ENCODE results near the gene GNB5.

Gene GNB5

GRCh38 chr15:52164631-52165265, 26.4 kb downstream of the GNB5 start:
- no peak for DNase-seq

GRCh38 chr15:52163321-52164190, 27.6 kb downstream of the GNB5 start:
- peak; percentile 75 for DNase-seq

GRCh38 chr15:52162876-52163275, 28.3 kb downstream of the GNB5 start:
- no peak for DNase-seq

- DNase-seq: no peak
Measured at GRCh38 chr15:52162260-52162659, 28.9 kb downstream of the GNB5 start.

- DNase-seq: no peak
Measured at GRCh38 chr15:52161406-52161966, 29.7 kb downstream of the GNB5 start.

DNA sequence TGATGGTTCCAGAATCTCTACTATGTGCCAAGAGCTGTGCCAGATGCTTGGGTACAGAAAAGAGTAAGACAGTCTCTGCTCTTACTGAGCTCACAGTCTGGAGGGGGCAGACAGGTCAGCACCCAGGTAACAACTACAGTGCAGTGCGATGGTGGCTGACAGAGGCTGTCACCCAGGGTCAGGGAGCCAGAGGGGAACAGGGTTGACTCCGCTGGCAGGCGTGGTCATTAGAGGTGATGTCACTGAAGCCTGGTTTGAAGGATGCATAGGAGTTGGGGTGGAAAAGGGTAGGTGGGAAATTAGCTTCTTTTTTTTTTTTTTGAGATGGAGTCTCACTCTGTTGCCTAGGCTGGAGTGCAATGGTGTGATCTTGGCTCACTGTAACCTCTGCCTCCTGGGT, 31.5 kb downstream of the GNB5 start:
- DNase-seq: no peak

DNA sequence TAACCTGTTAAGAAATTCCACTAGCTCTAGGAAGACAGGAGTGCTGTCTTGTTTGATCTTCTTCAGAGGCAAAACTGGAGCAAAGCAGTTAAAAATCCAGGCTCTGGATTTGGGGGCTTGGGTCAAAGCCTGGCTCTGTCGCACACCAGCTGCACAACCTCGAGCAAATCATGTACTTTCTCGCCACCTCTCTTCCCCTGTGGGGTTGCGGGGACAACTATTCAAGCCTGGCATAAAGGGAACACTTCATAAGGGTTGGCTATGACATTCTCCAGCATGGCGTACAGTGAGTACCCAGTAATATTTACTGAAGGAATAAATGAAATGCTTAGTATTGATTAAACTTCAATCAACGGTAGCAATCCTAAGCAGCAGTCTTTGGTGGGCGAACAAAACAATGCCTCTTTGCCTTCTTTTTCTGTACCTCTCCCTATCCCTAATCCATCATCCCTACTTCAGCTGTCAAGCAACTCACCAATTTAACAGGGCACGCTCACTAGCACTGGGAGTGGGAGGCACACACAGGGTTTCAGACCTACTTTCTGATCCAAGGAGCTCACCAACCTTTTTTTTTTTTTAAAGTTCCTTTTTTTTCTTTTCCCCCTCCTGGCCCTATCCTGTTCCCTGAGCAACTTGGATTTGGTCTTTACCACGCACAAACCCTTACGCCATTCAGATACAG, 33.0 kb downstream of the GNB5 start:
- no peak for DNase-seq

- no peak for DNase-seq
Measured at GRCh38 chr15:52155878-52156277, 35.3 kb downstream of the GNB5 start.

DNA sequence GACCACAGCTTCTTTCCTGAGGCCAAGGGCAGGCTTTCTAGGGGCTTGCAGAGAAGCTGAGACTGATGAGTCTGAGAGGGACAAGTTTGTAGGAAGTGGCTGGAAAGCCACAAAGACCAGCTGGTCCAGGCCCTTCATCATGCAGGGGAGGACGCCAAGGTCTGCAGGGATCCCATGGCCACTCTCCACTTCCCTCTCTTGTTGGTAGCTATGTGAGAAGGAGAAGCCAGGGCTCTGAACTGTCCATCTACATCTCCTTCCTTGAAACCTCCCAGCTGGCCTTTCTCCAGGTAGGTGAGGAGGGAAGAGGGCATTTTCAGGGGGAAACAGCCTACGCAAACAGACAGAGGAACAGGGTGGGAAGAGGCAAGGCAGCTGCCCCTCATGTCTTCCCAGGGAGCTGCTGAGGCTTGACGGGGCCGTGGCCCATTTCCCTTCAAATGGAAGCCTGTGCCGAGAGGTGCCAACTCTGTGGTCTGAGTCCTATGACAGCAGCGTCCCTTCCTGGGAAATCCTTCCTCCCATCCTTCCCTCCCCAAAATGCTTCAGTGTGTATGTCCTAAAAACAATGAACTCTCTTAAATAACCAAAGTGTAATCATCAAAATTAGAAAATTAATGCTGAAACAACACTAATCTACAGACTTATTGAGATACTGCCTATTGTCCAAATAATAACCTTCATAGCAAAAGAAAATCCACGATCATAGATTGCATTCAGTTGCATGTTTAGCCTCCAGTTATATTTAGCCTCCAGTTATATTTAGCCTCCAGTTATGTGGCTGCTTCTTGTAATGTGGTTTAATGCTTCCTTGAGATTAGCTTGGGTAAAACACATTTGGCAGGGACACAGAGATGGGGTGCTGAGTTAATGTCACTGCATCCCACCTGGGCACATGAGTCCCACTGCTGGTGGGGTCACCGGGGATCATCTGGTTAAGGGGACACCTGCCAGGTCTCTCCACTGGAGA, 36.0 kb downstream of the GNB5 start:
- no peak for DNase-seq

DNA sequence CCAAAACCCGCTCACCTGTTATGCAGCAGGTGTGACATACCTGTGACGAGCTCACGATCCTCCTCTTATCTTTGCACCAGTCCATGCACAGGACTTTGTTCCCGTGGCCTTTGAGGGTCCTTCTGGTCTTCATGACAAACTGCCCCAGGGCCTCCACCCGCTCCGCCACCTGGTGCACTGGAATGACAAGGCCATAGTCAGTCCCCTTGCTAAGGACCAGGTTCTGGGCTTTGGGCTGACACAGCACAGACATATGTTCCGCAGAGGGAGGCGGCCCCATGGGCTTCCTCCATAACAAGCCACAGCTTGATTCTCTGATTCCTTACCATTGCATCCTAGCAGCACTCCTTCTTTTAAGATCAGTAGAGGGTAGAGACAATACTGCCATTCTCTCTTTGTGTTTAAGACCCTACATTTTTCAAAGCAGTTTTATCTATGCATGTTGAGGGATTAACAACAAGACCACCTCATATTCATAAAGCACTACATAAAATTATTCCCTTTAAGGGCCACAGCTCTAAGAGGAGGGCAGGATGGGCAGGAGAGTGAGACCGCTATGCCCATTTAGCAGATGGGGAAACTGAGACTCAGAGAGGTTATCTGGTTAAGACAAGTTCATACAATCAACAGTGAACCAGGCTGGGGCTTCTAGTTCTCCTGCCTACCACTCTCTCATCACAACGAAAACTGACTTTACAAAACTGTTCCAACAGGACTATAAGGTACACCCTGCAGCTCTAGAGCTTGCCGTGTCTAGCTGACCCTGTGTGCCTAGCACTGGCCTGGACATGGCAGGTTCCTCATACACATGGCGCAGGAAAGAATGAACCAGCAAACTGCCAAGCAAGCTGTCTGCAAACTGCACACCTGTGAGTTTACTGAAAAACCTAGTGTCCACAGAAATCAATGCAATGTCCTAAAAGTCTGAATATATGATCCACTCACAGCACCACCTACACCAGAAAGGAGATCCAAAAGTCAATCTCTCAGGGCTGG, 37.0 kb downstream of the GNB5 start:
- no peak for DNase-seq

GRCh38 chr15:52151353-52151752, 39.8 kb downstream of the GNB5 start:
- DNase-seq: no peak

DNA sequence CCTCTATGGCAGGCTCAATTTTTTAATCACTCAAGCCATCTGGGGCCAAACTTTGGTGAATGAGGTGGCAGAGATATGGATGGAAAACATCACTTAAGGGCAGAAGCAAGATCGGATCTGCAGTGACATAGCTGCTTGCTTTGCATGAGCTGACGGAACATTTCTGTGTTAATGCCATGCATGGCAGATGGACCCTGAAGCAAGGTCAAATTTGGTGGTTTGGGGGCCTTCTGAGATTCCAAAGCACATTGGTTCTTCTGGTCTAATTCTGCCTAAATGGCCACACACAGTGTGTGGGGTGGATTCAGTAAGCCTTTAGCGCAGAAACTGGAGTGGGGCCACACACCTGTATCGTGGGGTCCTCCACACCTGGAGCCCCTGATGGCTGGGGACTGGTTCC, 40.3 kb downstream of the GNB5 start:
- no peak for DNase-seq

DNA sequence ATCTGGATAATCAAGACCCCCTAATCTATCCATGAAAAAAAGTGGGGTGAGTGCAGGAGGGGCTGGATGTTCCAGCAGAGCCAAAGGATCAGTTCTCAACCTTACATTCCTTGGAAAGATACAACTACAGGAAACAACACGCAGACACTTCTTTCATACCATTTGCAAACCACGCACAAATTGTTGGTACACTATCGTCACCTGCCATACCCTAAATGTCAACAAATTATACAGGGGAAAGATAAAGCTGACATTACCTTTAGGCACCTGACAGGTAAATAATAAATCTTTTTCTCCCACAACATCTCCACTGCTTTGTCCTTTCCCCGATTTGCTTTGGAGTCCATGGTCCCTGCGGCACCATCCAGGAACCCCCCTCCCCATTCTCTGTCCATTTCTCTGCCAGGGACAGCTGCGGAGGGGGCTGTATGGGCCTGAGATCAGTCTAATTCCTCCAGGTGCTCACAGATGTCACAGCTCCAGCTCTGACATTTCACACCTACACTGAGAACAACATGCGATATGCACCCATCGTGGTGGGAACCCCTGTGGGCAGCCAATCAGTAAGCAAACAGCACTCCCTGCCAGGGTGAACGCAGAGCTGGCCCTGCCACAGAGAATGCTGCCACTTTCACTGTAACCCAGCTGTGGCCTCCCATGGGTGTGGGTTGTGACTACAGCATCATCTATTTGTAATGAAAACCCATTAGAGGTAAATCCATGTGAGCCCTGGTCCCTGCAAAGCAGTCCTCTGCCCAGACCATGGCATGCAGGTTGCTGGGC, 41.0 kb downstream of the GNB5 start:
- no peak for DNase-seq

DNA sequence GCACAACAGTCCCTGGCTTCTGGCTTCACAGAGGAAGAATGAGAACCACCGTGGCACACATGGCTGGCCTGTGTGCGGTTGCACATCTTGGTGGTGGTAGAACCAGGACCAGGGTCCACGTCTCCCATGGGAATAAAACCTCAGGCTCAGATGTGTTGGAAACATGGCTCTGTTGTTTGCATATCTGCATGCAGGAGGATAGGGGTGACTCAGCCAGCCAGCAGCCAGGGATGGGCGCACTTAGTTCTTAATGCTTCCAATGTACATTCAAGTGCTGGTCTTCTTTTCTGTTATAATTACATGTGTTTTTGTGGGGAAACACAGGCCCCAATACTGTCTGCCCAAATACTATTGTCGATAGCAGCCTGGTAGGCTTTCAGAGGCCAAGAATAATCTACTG, 42.8 kb downstream of the GNB5 start:
- DNase-seq: no peak

DNA sequence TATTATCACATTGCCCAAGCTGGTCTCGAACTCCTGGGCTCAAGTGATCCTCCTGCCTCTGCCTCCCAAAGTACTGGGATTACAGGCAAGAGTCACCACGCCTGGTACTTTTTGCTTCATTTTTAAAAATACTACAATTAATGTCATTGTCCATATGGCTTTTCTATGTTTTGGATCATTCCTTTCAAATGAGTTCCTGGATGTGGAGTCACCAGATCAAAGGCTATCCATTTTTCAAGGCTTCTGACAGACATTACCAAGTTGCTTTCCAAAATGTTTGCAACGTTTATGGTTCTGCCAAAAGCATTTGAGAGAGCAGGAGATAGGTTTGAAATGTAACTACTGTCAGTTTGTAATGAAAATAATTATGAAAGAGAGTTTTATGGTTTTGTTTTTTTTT, 44.4 kb downstream of the GNB5 start:
- DNase-seq: no peak

DNA sequence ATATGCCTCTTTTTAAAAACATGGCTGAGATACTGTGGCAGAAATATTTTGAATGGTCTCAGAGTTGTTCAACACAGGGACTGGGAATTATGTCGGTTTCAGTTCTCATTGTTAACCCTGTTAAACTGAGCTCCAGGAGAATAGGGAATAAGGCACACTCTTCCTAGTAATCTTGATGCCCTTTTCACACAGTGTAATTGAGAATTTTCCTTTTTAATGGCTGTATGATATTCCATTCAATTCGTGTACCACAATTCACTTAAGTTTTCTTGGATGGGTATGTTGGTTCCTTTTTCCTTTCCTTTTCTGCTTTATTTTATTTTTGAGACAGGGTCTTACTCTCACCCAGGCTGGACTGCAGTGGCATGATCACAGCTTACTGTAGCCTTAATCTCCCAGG, 44.9 kb downstream of the GNB5 start:
- DNase-seq: no peak

- no peak for DNase-seq
Measured at GRCh38 chr15:52144656-52145178, 46.5 kb downstream of the GNB5 start.

- DNase-seq: no peak
Measured at GRCh38 chr15:52143873-52144272, 47.3 kb downstream of the GNB5 start.

DNA sequence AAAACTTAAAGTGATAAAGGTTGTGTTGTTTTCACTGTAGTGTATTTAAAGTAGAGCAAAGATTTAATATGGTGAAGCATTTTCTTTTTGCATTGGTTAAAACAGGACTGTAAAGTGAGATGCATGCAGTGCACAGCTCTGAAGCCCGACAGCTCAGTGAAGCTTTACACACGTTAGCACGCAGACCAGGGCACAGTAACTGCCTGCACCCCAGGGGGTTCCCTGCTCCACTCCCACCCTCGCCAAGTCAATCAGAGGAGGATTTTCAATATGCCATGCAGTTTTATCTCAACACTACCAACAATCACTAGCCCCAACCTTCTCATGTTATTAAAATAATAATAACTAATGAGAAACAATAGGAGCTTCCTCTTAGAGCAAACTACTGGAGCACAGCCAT, 50.5 kb downstream of the GNB5 start:
- DNase-seq: no peak
